SK-N-SH treated with all-trans-retinoic acid at 6 μM for 48 hours (cell line): Measurements from ENCODE around the gene SESN2.

Source experiments
- ATAC-seq: fragments of 200-7000 bp; cut with Tn5 transposase; 3 replicates; pipeline ENCODE4 v1.9.1; 2020; ENCODE audit warnings: mild to moderate bottlenecking, moderate library complexity
- ARNTL ChIP-seq: fragments of 450-650 bp; formaldehyde crosslinking; IDR thresholded peaks from 2 replicates; pipeline ENCODE4 v1.5.0; 2020; ENCODE audit warnings: low read depth, mild to moderate bottlenecking, moderate library complexity, borderline replicate concordance
- BACH2 ChIP-seq: fragments of 250-450 bp; sonication (Bioruptor Pico); IDR thresholded peaks from 2 replicates; pipeline ENCODE4 v1.9.0; 2021; ENCODE audit warnings: mild to moderate bottlenecking, borderline replicate concordance
- CSDC2 ChIP-seq: fragments of 250-450 bp; sonication (Bioruptor Pico); IDR thresholded peaks from 2 replicates; pipeline ENCODE4 v1.5.0; 2020; ENCODE audit warnings: mild to moderate bottlenecking, moderate library complexity
- ESRRG ChIP-seq: fragments of 250-450 bp; sonication (Bioruptor Pico); IDR thresholded peaks from 2 replicates; pipeline ENCODE4 v1.6.1; 2021; ENCODE audit warnings: mild to moderate bottlenecking
- GLIS3 ChIP-seq: fragments of 250-450 bp; sonication (Bioruptor Pico); IDR thresholded peaks from 2 replicates; pipeline ENCODE4 v1.5.0; 2020; ENCODE audit warnings: mild to moderate bottlenecking, moderate library complexity
- ISL1 ChIP-seq: fragments of 250-450 bp; sonication (Bioruptor Pico); IDR thresholded peaks from 2 replicates; pipeline ENCODE4 v2.1.2; 2022; ENCODE audit warnings: mild to moderate bottlenecking, moderate library complexity
- OSR1 ChIP-seq: fragments of 250-450 bp; sonication (Bioruptor Pico); IDR thresholded peaks from 2 replicates; pipeline ENCODE4 v1.8.0; 2022; ENCODE audit warnings: moderate library complexity, mild to moderate bottlenecking, inconsistent platforms
- PATZ1 ChIP-seq: fragments of 250-450 bp; sonication (Bioruptor Pico); IDR thresholded peaks from 2 replicates; pipeline ENCODE4 v1.8.0; 2020; ENCODE audit warnings: mild to moderate bottlenecking, moderate library complexity, borderline replicate concordance
- POU6F1 ChIP-seq: fragments of 250-450 bp; sonication (Bioruptor Pico); IDR thresholded peaks from 2 replicates; pipeline ENCODE4 v1.8.0; 2021; ENCODE audit warnings: low read depth, mild to moderate bottlenecking, moderate library complexity, borderline replicate concordance
- PPARA ChIP-seq: fragments of 250-450 bp; sonication (Bioruptor Pico); IDR thresholded peaks from 2 replicates; pipeline ENCODE4 v1.5.0; 2020; ENCODE audit warnings: mild to moderate bottlenecking, borderline replicate concordance
- RARB ChIP-seq: fragments of 250-450 bp; sonication (Bioruptor Pico); IDR thresholded peaks from 2 replicates; pipeline ENCODE4 v1.8.0; 2021; ENCODE audit warnings: mild to moderate bottlenecking, moderate library complexity
- SNAI2 ChIP-seq: fragments of 250-450 bp; sonication (Bioruptor Pico); IDR thresholded peaks from 2 replicates; pipeline ENCODE4 v1.5.0; 2020; ENCODE audit warnings: mild to moderate bottlenecking, moderate library complexity
- TOX ChIP-seq: fragments of 250-450 bp; sonication (Bioruptor Pico); IDR thresholded peaks from 2 replicates; pipeline ENCODE4 v1.8.0; 2021; ENCODE audit warnings: mild to moderate bottlenecking, moderate library complexity, borderline replicate concordance
- TSHZ2 ChIP-seq: fragments of 250-450 bp; sonication (Bioruptor Pico); IDR thresholded peaks from 2 replicates; pipeline ENCODE4 v1.5.0; 2020; ENCODE audit warnings: mild to moderate bottlenecking, moderate library complexity
- ZC3H10 ChIP-seq: fragments of 250-450 bp; sonication (Bioruptor Pico); IDR thresholded peaks from 2 replicates; pipeline ENCODE4 v1.5.1; 2021; ENCODE audit warnings: mild to moderate bottlenecking, moderate library complexity
- ZFP30 ChIP-seq: fragments of 450-650 bp; formaldehyde crosslinking; IDR thresholded peaks from 2 replicates; pipeline ENCODE4 v1.5.0; 2022; ENCODE audit warnings: mild to moderate bottlenecking, moderate library complexity
- ZNF565 ChIP-seq: fragments of 450-650 bp; formaldehyde crosslinking; conservative IDR thresholded peaks from 2 replicates; pipeline ENCODE4 v1.5.0; 2020; ENCODE audit warnings: low read depth, mild to moderate bottlenecking, moderate library complexity
- ZNF70 ChIP-seq: fragments of 450-650 bp; formaldehyde crosslinking; IDR thresholded peaks from 2 replicates; pipeline ENCODE4 v1.5.0; 2020; ENCODE audit warnings: mild to moderate bottlenecking, moderate library complexity
- ZNF8 ChIP-seq: fragments of 450-650 bp; formaldehyde crosslinking; IDR thresholded peaks from 2 replicates; pipeline ENCODE4 v1.5.0; 2020; ENCODE audit warnings: mild to moderate bottlenecking, moderate library complexity

Gene SESN2

GRCh38 chr1:28232558-28233263 is 26.6 kb upstream of the SESN2 start, which contains the start of gene DNAJC8:
Gene DNAJC8, minus strand, starts transcription at chr1:28233029. Its CDS starts 31 bp downstream, at chr1:28232998.
- peak; percentile 68 for ATAC-seq
- no peak for TF ChIP-seq TSHZ2 (CRISPR knock-in tag)
- TF ChIP-seq ZC3H10 (CRISPR knock-in tag): no peak
- TF ChIP-seq CSDC2 (CRISPR knock-in tag): no peak
- no peak for TF ChIP-seq OSR1 (CRISPR knock-in tag)
- TF ChIP-seq ARNTL (CRISPR knock-in tag): no peak

- ATAC-seq: no peak
- TF ChIP-seq ZNF565 (CRISPR knock-in tag) (no peak), POU6F1 (CRISPR knock-in tag) (no peak), PATZ1 (no peak)
These were observed 26.1 kb upstream of the SESN2 start for GRCh38 chr1:28233264-28233606.

- peak; percentile 98 for ATAC-seq
- TF ChIP-seq TOX (no peak), BACH2 (CRISPR knock-in tag) (no peak), PPARA (no peak), GLIS3 (CRISPR knock-in tag) (no peak), ZNF70 (no peak), ZFP30 (CRISPR knock-in tag) (no peak), SNAI2 (CRISPR knock-in tag) (no peak), ARNTL (CRISPR knock-in tag) (no peak), ISL1 (CRISPR knock-in tag) (no peak), PATZ1 (no peak), ESRRG (CRISPR knock-in tag) (no peak), ZNF8 (CRISPR knock-in tag) (no peak), ZNF565 (CRISPR knock-in tag) (no peak), CSDC2 (CRISPR knock-in tag) (no peak), OSR1 (CRISPR knock-in tag) (no peak), ZC3H10 (CRISPR knock-in tag) (no peak), TSHZ2 (CRISPR knock-in tag) (no peak), POU6F1 (CRISPR knock-in tag) (no peak), RARB (CRISPR knock-in tag) (no peak)
These were observed 23.3 kb upstream of the SESN2 start, which contains the start of gene ATP5IF1 for GRCh38 chr1:28235755-28236655. Gene ATP5IF1, plus strand, starts transcription at chr1:28236124. Its CDS starts 60 bp downstream, at chr1:28236184.
